HCT116 (cell line): ENCODE data around the gene LRRK1. TPM values are rescaled to one million over a fixed set of nuclear protein-coding genes. Genes with fewer than 3 reads are reported as not detected.

Experiments used
- ATAC-seq: fragments of 200-7000 bp; cut with Tn5 transposase; 2 replicates; pipeline ENCODE4 v1.9.1; 2020; ENCODE audit warnings: mild to moderate bottlenecking, moderate library complexity
- BruUV-seq: library from RNA; stranded (reverse); fragments of 400-500 nt; replicated peaks from 2 replicates; lab custom pipeline; 2021; lab: Mats Ljungman, UMichigan
- CTCF ChIA-PET: fragments of 300-600 bp; sonication (Branson Sonifier 250); formaldehyde crosslinking; loops from one replicate; lab custom pipeline; 2021; ENCODE audit warnings: antibody characterized with exemption; lab: Charles Lee
- POLR2A ChIA-PET: fragments of 300-600, 350-600 bp; sonication (Branson Sonifier 250); formaldehyde crosslinking; loops from one replicate; lab custom pipeline; 2021; ENCODE audit warnings: antibody characterized with exemption; lab: Charles Lee
- RAD21 ChIA-PET, 2 experiments: fragments of 300-600 bp; sonication (Branson Sonifier 250); formaldehyde crosslinking; loops; one replicate each; lab custom pipeline; 2023; ENCODE audit warnings: low total read pairs in 2 of 2; ENCODE audit not compliant: uncharacterized antibody in 2 of 2, unreplicated experiment in 2 of 2, low non-redundant PET in 1 of 2; lab: Charles Lee
- DNase-seq: peaks from one replicate; pipeline ENCODE4 v3.0.0-alpha.2; 2010; ENCODE audit warnings: low read depth, low spot score
- H2AFZ ChIP-seq: fragments of 200-600 bp; shearing (Covaris generic), sonication (generic); 2 replicates; pipeline ENCODE4 v1.6.1; 2017; ENCODE audit warnings: low read depth, mixed run types, mixed read lengths, antibody characterized with exemption, low read length; ENCODE audit not compliant: poor library complexity, severe bottlenecking
- H3K27ac ChIP-seq: 2 replicates; pipeline ENCODE4 v1.5.1; 2012; ENCODE audit warnings: low read depth, low read length
- H3K27me3 ChIP-seq: fragments of 200-600 bp; sonication (generic); 2 replicates; pipeline ENCODE4 v1.6.1; 2016; ENCODE audit warnings: mixed run types, low read length, mixed read lengths; ENCODE audit not compliant: insufficient read depth
- H3K36me3 ChIP-seq, 2 experiments: fragments of 200-500 bp in 1 of 2; fragments of 200-600 bp in 1 of 2; sonication (Bioruptor generic) in 1 of 2; sonication (generic) in 1 of 2; 2 replicates each; pipeline versions ENCODE4 v1.5.1 to v1.6.1; 2014 to 2016; ENCODE audit warnings: low read length in 2 of 2, inconsistent platforms in 1 of 2, mixed read lengths in 1 of 2, mixed run types in 1 of 2; ENCODE audit not compliant: insufficient read depth in 2 of 2, control insufficient read depth in 1 of 2
- H3K4me1 ChIP-seq, 2 experiments: fragments of 200-600 bp in 1 of 2; sonication (generic) in 1 of 2; 2 replicates each; pipeline versions ENCODE4 v1.5.1 to v1.6.1; 2012 to 2017; ENCODE audit warnings: low read length in 2 of 2, inconsistent platforms in 1 of 2, mild to moderate bottlenecking in 1 of 2, mixed read lengths in 1 of 2, mixed run types in 1 of 2, moderate library complexity in 1 of 2; ENCODE audit not compliant: insufficient read depth in 2 of 2, control insufficient read depth in 1 of 2
- H3K4me2 ChIP-seq: fragments of 200-600 bp; sonication (generic); 2 replicates; pipeline ENCODE4 v1.6.1; 2017; ENCODE audit warnings: mixed run types, low read length, mixed read lengths
- H3K4me3 ChIP-seq, 2 experiments: fragments of 200-600 bp in 1 of 2; sonication (generic) in 1 of 2; replicated peaks in 1 of 2; 2 replicates each; pipeline ENCODE4 v1.5.1; 2011 to 2016; ENCODE audit warnings: low read length in 2 of 2, control low read depth in 1 of 2, low read depth in 1 of 2, mild to moderate bottlenecking in 1 of 2, mixed read lengths in 1 of 2, mixed run types in 1 of 2
- H3K79me2 ChIP-seq: fragments of 200-600 bp; sonication (generic); 2 replicates; pipeline ENCODE4 v1.6.1; 2017; ENCODE audit warnings: mild to moderate bottlenecking, mixed run types, low read length, moderate library complexity, mixed read lengths; ENCODE audit not compliant: insufficient read depth
- H3K9ac ChIP-seq: fragments of 200-600 bp; sonication (generic); 2 replicates; pipeline ENCODE4 v1.6.1; 2016; ENCODE audit warnings: low read length, mixed read lengths
- H3K9me2 ChIP-seq: fragments of 200-600 bp; sonication (generic), shearing (Covaris generic); 2 replicates; pipeline ENCODE4 v1.6.1; 2017; ENCODE audit warnings: mixed run types, mild to moderate bottlenecking, moderate library complexity; ENCODE audit not compliant: insufficient read depth
- H3K9me3 ChIP-seq, 2 experiments: fragments of 200-500 bp in 1 of 2; fragments of 200-600 bp in 1 of 2; sonication (Bioruptor generic) in 1 of 2; sonication (generic) in 1 of 2; 2 replicates each; pipeline ENCODE4 v1.6.1; 2014 to 2017; ENCODE audit warnings: low read length in 2 of 2, mixed read lengths in 2 of 2, inconsistent platforms in 1 of 2, low read depth in 1 of 2, mild to moderate bottlenecking in 1 of 2, mixed run types in 1 of 2, moderate library complexity in 1 of 2; ENCODE audit not compliant: control insufficient read depth in 1 of 2, insufficient read depth in 1 of 2
- H4K20me1 ChIP-seq: fragments of 200-600 bp; sonication (generic), shearing (Covaris generic); 2 replicates; pipeline ENCODE4 v1.6.1; 2017; ENCODE audit warnings: mixed run types, mild to moderate bottlenecking, moderate library complexity; ENCODE audit not compliant: insufficient read depth
- ATF3 ChIP-seq: IDR thresholded peaks from 2 replicates; pipeline ENCODE4 v1.6.1; 2012
- CEBPB ChIP-seq: IDR thresholded peaks from 2 replicates; pipeline ENCODE4 v1.6.1; 2012; ENCODE audit warnings: low read depth
- SIN3A ChIP-seq: IDR thresholded peaks from 2 replicates; pipeline ENCODE4 v1.6.1; 2012; ENCODE audit warnings: low read depth
- TCF7L2 ChIP-seq: IDR thresholded peaks from 2 replicates; pipeline ENCODE4 v1.7.0; 2011; ENCODE audit warnings: borderline replicate concordance, inconsistent platforms; ENCODE audit not compliant: insufficient read depth, insufficient read length; ENCODE audit errors: extremely low read depth
- YY1 ChIP-seq: IDR thresholded peaks from 2 replicates; pipeline ENCODE4 v1.6.1; 2011; ENCODE audit warnings: low read length, low read depth, moderate library complexity, mild to moderate bottlenecking; ENCODE audit not compliant: insufficient replicate concordance; ENCODE audit errors: extremely low read depth
- intact Hi-C: fragments of 100-400 bp; cut with micrococcal nuclease; formaldehyde crosslinking; loops from 2 replicates; pipeline ENCODE4 v1.10.0; 2022
- total RNA-seq: library from RNA; stranded (reverse); gene quantifications from one replicate; pipeline ENCODE4 v1.2.1, GENCODE V29; 2021; ENCODE audit not compliant: unreplicated experiment

The LRRK1 gene
- total RNA-seq, 1 experiment from 2014 or later, result 21.6 TPM

- H3K79me2 ChIP-seq, result no peaks in the 10 kb centered on the region
- no peak for TF ChIP-seq ATF3
- no peak for TF ChIP-seq TCF7L2
- no peak for TF ChIP-seq CEBPB
- TF ChIP-seq YY1, result no peak
- no peak for TF ChIP-seq SIN3A
- no peak overlapping the region for H2AFZ ChIP-seq
- ChIA-PET CTCF (no interaction called here), POLR2A (no interaction called here), RAD21 (no interaction called here)
- ATAC-seq, result no peak
- intact Hi-C loops, result no loop called here
- no peaks in the 10 kb centered on the region for H3K9me3 ChIP-seq
- BruUV-seq, result no TSS peak
- DNase-seq, result no peak
- no peak overlapping the region for H3K27ac ChIP-seq
- H3K9me2 ChIP-seq, result no peaks in the 10 kb centered on the region
- no peaks in the 10 kb centered on the region for H4K20me1 ChIP-seq
- no peaks in the 10 kb centered on the region for H3K27me3 ChIP-seq
- peaks cover 0 to 10% of the 10 kb centered on the region in 2 experiments; a peak in 1 of 4 replicates for H3K4me1 ChIP-seq
- no peak overlapping the region for H3K4me2 ChIP-seq
- no peak overlapping the region for H3K9ac ChIP-seq
- no peaks in the 10 kb centered on the region for H3K36me3 ChIP-seq
- H3K4me3 ChIP-seq, result no peak overlapping the region
Observed at GRCh38 chr15:101119181-101119580, 200.0 kb downstream of the LRRK1 start.

Other genes starting within 250 kb of the LRRK1 start
- gene ALDH1A3, start 39.5 kb upstream of the LRRK1 start, total RNA-seq, result 248 TPM